ENCODE results near the gene WDR17.

The WDR17 gene

GRCh38 chr4:176052744-176053143, 12.9 kb upstream of the WDR17 start:
- no peak for TF ChIP-seq GATA2 (IDR thresholded peaks at IDR 0.05; ENCODE audit: low read depth, low read length)
- TF ChIP-seq GATA3 (IDR thresholded peaks at IDR 0.05; ENCODE audit: low read depth, low read length), result no peak

GRCh38 chr4:176053785-176054184, 11.9 kb upstream of the WDR17 start:
- TF ChIP-seq GATA3 (IDR thresholded peaks at IDR 0.05; ENCODE audit: low read depth, low read length), result no peak
- TF ChIP-seq GATA2 (IDR thresholded peaks at IDR 0.05; ENCODE audit: low read depth, low read length), result no peak

GRCh38 chr4:176054942-176055341, 10.7 kb upstream of the WDR17 start:
- no peak for TF ChIP-seq GATA3 (IDR thresholded peaks at IDR 0.05; ENCODE audit: low read depth, low read length)
- no peak for TF ChIP-seq GATA2 (IDR thresholded peaks at IDR 0.05; ENCODE audit: low read depth, low read length)

GRCh38 chr4:176063718-176064117, 1.9 kb upstream of the WDR17 start:
- TF ChIP-seq GATA2 (IDR thresholded peaks at IDR 0.05; ENCODE audit: low read depth, low read length) (no peak), GATA3 (IDR thresholded peaks at IDR 0.05; ENCODE audit: low read depth, low read length) (no peak)

- TF ChIP-seq GATA3 (IDR thresholded peaks at IDR 0.05; ENCODE audit: low read depth, low read length) (no peak), GATA2 (IDR thresholded peaks at IDR 0.05; ENCODE audit: low read depth, low read length) (no peak)
Measured at GRCh38 chr4:176064539-176064938, 1.1 kb upstream of the WDR17 start.

- TF ChIP-seq GATA2 (IDR thresholded peaks at IDR 0.05; ENCODE audit: low read depth, low read length), result no peak
- no peak for TF ChIP-seq GATA3 (IDR thresholded peaks at IDR 0.05; ENCODE audit: low read depth, low read length)
Measured at GRCh38 chr4:176066757-176067156, 1.1 kb downstream of the WDR17 start.

GRCh38 chr4:176077561-176077960, 11.9 kb downstream of the WDR17 start:
- TF ChIP-seq GATA2 (IDR thresholded peaks at IDR 0.05; ENCODE audit: low read depth, low read length) (no peak), GATA3 (IDR thresholded peaks at IDR 0.05; ENCODE audit: low read depth, low read length) (no peak)

GRCh38 chr4:176084769-176085168, 19.1 kb downstream of the WDR17 start:
- no peak for TF ChIP-seq GATA3 (IDR thresholded peaks at IDR 0.05; ENCODE audit: low read depth, low read length)
- no peak for TF ChIP-seq GATA2 (IDR thresholded peaks at IDR 0.05; ENCODE audit: low read depth, low read length)

GRCh38 chr4:176090115-176090514, 24.5 kb downstream of the WDR17 start:
- TF ChIP-seq GATA3 (IDR thresholded peaks at IDR 0.05; ENCODE audit: low read depth, low read length) (no peak), GATA2 (IDR thresholded peaks at IDR 0.05; ENCODE audit: low read depth, low read length) (no peak)

GRCh38 chr4:176099314-176099713, 33.7 kb downstream of the WDR17 start:
- TF ChIP-seq GATA2 (IDR thresholded peaks at IDR 0.05; ENCODE audit: low read depth, low read length) (no peak), GATA3 (IDR thresholded peaks at IDR 0.05; ENCODE audit: low read depth, low read length) (no peak)

- TF ChIP-seq GATA3 (IDR thresholded peaks at IDR 0.05; ENCODE audit: low read depth, low read length) (no peak), GATA2 (IDR thresholded peaks at IDR 0.05; ENCODE audit: low read depth, low read length) (no peak)
Measured at GRCh38 chr4:176102414-176103063, 36.9 kb downstream of the WDR17 start.

- TF ChIP-seq GATA2 (IDR thresholded peaks at IDR 0.05; ENCODE audit: low read depth, low read length), result no peak
Measured at GRCh38 chr4:176107695-176108094, 42.1 kb downstream of the WDR17 start.

GRCh38 chr4:176123710-176124407, 58.2 kb downstream of the WDR17 start:
- no peak for TF ChIP-seq GATA3 (IDR thresholded peaks at IDR 0.05; ENCODE audit: low read depth, low read length)
- no peak for TF ChIP-seq GATA2 (IDR thresholded peaks at IDR 0.05; ENCODE audit: low read depth, low read length)

- no peak for TF ChIP-seq GATA3 (IDR thresholded peaks at IDR 0.05; ENCODE audit: low read depth, low read length)
- TF ChIP-seq GATA2 (IDR thresholded peaks at IDR 0.05; ENCODE audit: low read depth, low read length), result no peak
Measured at GRCh38 chr4:176125063-176125462, 59.4 kb downstream of the WDR17 start.

GRCh38 chr4:176134670-176135069, 69.0 kb downstream of the WDR17 start:
- TF ChIP-seq GATA3 (IDR thresholded peaks at IDR 0.05; ENCODE audit: low read depth, low read length) (no peak), GATA2 (IDR thresholded peaks at IDR 0.05; ENCODE audit: low read depth, low read length) (no peak)
